IMR-90 (cell line): ENCODE data around the gene ACBD3.

Experiments used
- BHLHE40 ChIP-seq: fragments of 150-350 bp; IDR thresholded peaks from 2 replicates; pipeline ENCODE4 v1.6.1; 2016; ENCODE audit warnings: mild to moderate bottlenecking, low read depth, low read length
- CEBPB ChIP-seq: IDR thresholded peaks from 2 replicates; pipeline ENCODE4 v1.6.1; 2012; ENCODE audit warnings: low read depth, low read length, improper control_type of control experiment
- CHD1 ChIP-seq: IDR thresholded peaks from 2 replicates; pipeline ENCODE4 v1.6.1; 2012; ENCODE audit warnings: low read depth, low read length, improper control_type of control experiment
- CTCF ChIP-seq: conservative IDR thresholded peaks from 2 replicates; pipeline ENCODE4 v1.5.1; 2012; ENCODE audit warnings: mild to moderate bottlenecking, low read depth, low read length, improper control_type of control experiment
- ELK1 ChIP-seq: fragments of 150-350 bp; IDR thresholded peaks from 2 replicates; pipeline ENCODE4 v1.6.1; 2016; ENCODE audit warnings: low read depth, mild to moderate bottlenecking, low read length, moderate library complexity, borderline replicate concordance
- FOS ChIP-seq: fragments of 150-350 bp; IDR thresholded peaks from 2 replicates; pipeline ENCODE4 v1.6.1; 2016; ENCODE audit warnings: low read depth, low read length
- MAFK ChIP-seq: IDR thresholded peaks from 2 replicates; pipeline ENCODE4 v1.6.1; 2012; ENCODE audit warnings: low read depth, low read length, improper control_type of control experiment
- MAZ ChIP-seq: IDR thresholded peaks from 2 replicates; pipeline ENCODE4 v1.6.1; 2012; ENCODE audit warnings: low read depth, mild to moderate bottlenecking, low read length, improper control_type of control experiment, moderate library complexity, borderline replicate concordance
- MXI1 ChIP-seq: IDR thresholded peaks from 2 replicates; pipeline ENCODE4 v1.6.1; 2012; ENCODE audit warnings: low read depth, mild to moderate bottlenecking, low read length, moderate library complexity, borderline replicate concordance
- POLR2A ChIP-seq: IDR thresholded peaks from 2 replicates; pipeline ENCODE4 v1.6.1; 2012; ENCODE audit warnings: mild to moderate bottlenecking, low read depth, low read length
- RCOR1 ChIP-seq: IDR thresholded peaks from 2 replicates; pipeline ENCODE4 v1.6.1; 2012; ENCODE audit warnings: mild to moderate bottlenecking, low read length, improper control_type of control experiment; ENCODE audit not compliant: insufficient replicate concordance
- RFX5 ChIP-seq: IDR thresholded peaks from 2 replicates; pipeline ENCODE4 v1.8.0; 2012; ENCODE audit warnings: low read depth, mild to moderate bottlenecking, low read length, moderate library complexity
- SMC3 ChIP-seq: fragments of 150-350 bp; IDR thresholded peaks from 2 replicates; pipeline ENCODE4 v1.6.1; 2016; ENCODE audit warnings: low read depth, mild to moderate bottlenecking, antibody characterized with exemption, low read length, moderate library complexity
- USF2 ChIP-seq: fragments of 150-350 bp; IDR thresholded peaks from 2 replicates; pipeline ENCODE4 v1.6.1; 2017; ENCODE audit warnings: mild to moderate bottlenecking, antibody characterized with exemption, low read length, low read depth

GRCh38 chr1:226131639-226132038 lies 54.9 kb downstream of the ACBD3 start:
- TF ChIP-seq CTCF (no peak), RFX5 (no peak), POLR2A (no peak), MXI1 (no peak), SMC3 (no peak), MAZ (no peak), USF2 (no peak), ELK1 (no peak), BHLHE40 (no peak), FOS (no peak), RCOR1 (no peak), CEBPB (no peak), CHD1 (no peak), MAFK (no peak)
